Measurements from ENCODE around the gene CAMKK2.
"Not testable (repeated sequence)": the region's sequence is repeated elsewhere in the genome, so short reads cannot be mapped to it uniquely, and the experiment has no call there.

Gene CAMKK2

DNA sequence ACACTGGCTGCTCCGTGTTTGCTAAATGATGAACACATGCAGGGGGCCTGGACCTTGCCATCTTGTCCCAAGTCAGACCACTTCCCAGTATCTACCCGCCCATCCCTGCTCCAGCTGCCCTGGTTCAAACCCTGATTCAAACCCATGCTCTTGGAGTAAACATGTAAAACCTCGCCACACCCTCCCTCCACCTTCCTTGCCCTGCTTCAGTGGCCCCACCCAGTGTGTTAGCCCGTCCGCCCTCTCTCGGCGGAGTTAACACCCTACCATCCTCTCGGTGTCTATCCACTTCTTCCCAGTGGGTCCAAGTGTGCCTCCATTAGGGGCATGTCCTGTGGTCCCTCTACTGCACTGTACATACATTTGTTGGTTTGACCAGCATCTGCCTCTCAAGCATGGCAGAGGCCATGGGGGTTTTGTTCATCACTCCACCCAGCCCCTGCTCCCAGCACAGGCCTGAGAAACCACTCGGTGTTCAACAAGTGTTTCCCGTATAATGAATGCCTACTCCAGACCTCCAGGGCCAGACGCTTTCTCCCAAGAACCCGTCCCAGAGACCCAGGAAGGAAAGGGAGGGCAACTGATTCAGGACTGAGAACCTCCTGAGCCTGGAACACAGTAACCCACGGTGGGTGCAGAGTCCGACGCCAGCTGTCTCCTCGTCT is 49.5 kb downstream of the CAMKK2 start:
- no peak for DNase-seq (ENCODE audit: low read depth in 2 of 2)

DNA sequence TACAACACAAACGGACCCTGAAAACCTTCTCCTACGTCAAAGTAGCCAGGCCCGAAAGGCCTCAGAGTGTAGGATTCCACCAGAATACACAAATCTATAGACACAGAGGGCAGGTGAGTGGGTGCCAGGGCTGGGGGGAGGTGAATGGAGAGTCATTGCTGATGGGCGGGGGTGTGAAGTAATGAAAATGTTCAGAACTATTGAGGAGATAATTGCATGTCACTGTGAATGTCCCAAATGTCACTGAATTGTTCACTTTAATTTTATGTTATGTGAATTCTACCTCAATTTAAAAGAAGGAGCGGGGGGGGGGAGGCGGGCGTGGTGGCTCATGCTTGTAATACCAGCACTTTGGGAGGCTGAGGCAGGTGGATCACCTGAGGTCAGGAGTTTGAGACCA is 50.6 kb downstream of the CAMKK2 start:
- no peak for DNase-seq (ENCODE audit: low read depth in 2 of 2)

DNA sequence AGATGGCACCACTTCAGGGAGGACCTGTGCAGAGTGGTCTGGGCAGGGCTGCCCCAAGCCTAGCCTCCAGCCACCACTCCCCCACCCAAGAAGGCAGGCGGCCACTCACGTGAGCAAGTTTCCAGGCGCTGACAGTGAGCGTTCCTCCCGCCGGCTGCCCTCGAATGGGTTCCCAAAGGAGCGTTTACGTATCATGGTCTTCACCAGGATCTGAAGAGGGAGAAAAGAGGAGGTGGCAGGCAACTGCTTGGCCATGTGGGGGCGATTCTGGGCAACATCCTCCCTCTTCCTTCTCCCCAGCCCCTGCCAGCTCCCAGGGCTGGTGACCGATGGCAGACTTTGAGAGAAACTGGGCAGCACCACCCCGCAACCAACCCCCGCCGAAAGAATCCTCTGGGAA is 51.5 kb downstream of the CAMKK2 start:
- DNase-seq (ENCODE audit: low read depth in 2 of 2): no peak

DNA sequence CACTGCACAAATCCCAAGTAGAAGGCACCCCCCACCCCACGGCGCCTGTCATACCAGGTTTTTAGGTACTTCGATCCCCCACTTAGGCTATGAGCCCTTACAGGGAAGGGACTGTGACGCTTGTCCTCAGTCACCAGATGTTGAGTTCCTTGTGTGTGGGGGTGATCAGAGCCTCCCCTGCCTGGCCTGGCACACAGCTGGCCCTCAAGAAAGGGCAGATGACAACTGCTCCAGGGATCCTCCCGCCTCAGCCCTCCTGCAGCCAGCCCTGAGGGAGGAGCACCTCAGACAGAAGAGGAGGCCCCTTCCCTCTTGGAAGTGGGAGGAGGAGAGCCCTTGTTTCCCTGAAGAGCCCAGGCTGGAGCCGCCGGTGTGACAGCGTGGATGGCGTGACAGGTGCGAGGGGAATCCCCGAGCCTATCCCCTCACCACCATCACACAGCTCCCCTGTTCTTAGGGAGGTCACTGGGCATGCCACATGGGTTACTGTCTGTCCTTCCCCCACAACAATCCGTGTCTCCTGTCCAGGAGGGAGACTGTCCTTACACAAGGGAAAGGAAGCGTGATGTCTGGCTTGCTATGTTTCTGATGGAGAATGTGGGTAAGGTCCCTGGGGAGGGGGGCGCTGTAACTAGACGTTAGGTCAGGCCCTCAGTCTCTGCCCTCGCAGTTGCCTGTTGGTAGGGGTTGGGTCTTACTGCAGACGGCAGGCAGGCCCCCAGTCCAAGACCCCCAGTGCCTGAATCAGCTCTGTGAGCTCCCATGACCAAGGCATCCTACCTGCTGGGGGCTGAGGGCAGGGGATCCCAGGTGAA is 55.1 kb downstream of the CAMKK2 start:
- no peak for DNase-seq (ENCODE audit: low read depth in 2 of 2)

DNA sequence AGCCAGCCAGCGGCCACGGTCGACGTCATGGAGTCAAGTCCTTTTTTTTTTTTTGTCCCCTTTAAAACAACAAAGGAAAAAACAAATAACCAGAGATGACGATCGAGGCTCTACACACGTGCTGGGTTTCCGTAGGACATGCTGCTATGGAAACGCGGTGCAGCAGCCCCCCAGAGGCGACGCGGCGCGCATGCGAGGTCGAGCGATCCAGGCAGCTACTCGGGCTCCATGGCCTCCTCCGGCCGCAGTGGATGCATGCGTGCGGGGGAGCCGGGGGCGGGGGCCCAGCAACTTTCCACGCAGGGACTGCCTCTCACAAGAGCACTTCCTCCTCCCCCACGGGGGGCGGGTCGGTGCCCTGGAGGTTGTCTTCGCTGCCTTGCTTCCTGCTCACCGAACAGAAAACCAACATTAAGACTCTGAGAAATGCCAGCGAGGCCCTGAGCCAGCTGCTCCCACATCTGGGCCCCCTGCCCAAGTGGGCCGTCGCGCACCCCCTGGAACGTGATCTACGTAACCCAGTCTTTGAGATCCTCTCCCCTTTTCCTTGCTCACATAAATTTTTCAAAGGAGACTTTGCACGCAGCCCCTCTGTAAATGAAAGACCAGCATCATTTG is 55.9 kb downstream of the CAMKK2 start:
- peak; percentile 52 to 67 for DNase-seq (ENCODE audit: low read depth in 2 of 2)

DNA sequence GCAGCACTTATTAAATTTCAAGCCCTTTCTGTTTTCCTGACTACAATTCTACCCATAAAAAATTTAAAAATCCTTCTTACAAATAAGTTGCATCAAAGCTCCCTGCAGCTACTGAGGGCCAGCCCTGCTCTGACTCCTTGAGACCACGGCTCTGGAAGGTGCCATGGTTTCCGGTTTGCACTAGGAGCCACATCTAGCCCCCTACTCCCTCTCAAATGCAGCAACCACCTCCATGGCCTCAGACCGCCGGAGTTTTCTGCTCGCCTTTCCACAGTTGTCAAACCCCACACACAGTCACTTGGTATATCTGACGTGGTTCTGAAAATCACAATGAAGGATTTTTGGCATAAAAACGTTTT is 56.5 kb downstream of the CAMKK2 start:
- DNase-seq (ENCODE audit: low read depth in 2 of 2): no peak

DNA sequence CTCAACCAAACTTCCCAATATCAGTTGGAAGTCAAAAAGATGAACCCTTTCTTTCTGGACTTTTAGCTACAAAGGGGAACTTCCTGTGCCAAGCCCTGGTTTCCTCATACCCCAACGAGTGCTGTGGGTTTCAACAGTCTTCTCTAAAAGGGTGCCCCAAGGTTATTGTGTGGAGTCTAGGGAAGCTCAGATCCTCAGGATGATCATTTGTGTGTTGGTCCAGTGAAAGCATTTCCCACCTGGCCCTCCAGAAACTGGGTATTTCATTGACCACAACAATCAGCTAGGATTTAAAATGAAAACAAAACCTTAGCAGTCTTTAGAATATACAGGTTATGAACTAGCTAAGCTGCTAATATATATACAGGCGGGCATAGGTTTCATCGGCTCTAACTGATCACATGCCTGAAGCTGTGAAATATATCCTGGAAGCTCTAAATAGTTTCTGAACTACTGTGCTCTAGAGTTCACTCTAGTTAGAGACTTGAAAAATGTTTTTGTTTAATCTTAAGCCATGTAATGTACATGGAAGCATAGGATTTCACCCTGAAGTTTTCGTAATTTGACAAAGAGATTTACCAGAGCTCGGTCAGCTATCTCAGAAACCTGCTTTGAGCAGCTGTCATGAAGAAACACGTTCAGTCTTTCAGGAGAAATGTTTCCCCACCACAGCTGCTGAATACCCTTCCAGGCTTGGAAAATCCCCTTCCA is 57.0 kb downstream of the CAMKK2 start:
- DNase-seq (ENCODE audit: low read depth in 2 of 2): no peak

DNA sequence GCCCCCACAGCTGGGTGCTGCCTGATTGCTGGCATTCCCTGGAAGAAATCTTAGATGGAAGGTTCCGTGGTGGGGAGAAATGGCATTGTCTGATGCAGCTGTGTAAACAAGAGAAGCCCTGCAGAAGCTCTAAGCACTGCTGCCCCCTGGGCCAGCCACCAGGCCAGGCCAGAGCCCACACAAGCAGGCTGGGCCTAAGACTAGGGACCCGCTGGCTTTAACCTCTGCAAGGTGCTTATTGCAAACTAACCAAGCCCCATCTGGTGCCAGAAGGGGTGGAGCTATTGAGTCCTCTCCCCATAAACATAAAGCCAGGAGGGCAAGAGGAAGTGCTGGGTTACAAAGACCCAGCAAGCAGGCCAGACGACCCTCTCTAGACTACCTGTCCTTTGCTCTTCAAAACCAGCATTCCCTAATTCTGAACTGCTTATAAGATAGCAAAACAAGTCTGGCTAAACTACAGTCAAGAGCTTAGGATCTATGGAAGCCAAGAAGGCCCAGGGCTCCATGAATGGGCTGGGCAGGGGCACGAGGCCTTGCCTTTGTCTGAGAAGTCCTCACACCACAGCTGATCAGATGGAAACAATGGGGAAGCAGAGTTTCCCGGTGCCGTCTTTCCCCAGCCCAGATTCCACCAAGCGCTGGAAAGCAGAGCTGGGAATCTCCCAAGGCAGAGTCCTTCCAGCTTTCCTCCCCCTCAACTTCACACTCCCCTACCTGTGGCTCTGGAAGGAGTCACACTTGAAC is 57.7 kb downstream of the CAMKK2 start:
- no peak for DNase-seq (ENCODE audit: low read depth in 2 of 2)

DNA sequence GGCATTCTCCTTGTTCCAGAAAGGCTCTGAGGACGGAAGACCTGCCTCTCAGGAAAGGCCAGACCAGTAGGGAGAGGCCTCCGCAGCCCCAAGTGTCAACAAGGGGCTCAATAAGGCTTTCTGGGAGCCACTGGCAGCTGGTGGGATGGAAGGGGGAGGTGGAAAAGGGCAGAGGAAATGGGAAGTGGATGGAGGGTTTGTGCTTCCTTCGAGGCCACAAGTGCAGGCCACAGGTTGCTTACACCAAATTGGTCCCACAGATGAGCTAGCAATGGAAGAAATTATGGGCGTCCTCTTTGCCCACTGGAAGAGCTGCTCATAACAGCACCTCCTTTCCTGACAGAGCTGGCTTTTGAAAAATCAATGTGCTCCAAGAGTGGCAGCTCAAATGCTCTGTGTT is 58.4 kb downstream of the CAMKK2 start:
- no peak for DNase-seq (ENCODE audit: low read depth in 2 of 2)

DNA sequence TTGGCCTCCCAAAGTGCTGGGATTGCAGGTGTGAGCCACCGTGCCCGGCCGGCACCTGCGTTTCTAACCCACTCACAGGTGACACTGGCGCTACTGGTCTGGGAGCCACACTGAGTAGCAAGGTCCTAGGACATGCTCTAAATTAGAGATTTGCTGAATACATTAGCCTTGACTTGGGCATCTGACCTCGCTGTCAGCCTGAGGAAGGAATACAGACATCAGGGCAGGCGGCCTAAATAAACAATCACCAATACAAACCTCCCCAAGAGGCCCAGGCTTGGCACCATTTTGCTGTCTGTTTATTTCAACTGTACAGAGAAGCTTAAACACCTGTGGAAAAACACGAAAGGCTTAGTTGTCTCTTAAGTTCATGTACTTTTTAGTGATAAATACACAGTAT is 59.1 kb downstream of the CAMKK2 start:
- DNase-seq (ENCODE audit: low read depth in 2 of 2): no peak

DNA sequence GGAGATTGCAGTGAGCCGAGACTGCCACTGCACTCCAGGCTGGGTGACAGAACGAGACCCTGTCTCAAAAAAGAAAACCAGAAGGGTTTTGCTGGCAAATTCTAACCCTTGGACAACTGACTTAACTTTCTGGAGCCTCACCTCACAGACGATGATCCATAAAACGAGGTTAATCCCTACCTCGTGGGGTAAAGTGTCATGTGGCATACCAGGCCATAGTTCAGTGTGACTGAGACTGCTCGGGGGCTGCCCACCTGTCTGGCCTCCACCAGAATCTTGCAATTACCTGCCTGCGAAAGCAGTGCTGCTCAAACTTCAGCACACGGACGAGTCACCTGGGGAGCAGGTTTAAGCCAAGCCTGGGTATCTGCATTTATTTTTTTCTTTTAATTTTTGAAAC is 59.7 kb downstream of the CAMKK2 start:
- DNase-seq (ENCODE audit: low read depth in 2 of 2): no peak

DNA sequence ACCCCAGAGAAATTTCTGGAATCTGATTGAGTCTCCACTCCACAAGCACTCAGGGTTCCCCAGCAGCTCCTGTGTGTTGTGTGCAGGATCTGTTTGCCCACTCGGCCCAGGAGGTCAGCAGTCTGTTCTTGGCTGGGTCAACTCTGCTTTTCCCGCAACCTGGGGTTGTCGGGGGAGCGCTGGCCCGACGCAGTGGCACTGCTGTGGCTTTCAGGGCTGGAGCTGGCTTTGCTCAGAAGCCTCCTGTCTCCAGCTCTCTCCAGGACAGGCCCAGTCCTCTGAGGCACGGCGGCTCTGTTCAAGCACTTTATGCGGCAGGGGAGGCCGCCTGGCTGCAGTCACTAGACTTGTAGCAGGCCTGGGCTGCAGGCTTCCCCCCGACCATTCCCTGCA is 62.9 kb downstream of the CAMKK2 start:
- DNase-seq (ENCODE audit: low read depth in 2 of 2): no peak

DNA sequence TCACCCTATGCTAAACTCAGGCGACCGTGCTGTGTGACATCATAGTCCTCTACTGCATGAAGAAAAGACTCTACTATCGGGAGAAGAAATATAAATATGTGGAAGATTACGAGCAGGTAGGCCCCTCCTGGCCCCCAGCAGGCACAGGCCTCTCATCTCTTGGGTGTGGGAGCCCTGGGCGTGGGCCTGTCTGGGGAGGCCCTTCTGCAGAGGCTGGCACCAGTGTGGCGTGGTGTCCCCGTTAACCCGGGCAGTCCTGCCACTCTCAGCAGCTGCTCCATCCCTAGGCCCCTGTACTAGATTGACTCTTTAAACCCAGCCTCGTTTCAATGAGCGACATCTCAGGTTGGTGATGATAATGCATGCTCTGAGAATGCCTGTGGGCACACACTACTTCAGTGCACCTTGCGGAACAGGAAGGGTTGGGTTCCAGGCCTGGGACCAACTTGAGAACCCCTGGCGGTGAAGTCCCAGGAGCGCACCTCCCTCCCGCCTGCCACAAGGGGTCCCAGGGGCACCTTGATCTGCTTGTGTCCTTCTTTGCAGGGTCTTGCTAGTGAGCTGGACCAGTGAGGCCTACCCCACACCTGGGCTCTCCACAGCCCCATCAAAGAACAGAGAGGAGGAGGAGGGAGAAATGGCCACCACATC is 63.4 kb downstream of the CAMKK2 start:
- DNase-seq (ENCODE audit: low read depth in 2 of 2): no peak

DNA sequence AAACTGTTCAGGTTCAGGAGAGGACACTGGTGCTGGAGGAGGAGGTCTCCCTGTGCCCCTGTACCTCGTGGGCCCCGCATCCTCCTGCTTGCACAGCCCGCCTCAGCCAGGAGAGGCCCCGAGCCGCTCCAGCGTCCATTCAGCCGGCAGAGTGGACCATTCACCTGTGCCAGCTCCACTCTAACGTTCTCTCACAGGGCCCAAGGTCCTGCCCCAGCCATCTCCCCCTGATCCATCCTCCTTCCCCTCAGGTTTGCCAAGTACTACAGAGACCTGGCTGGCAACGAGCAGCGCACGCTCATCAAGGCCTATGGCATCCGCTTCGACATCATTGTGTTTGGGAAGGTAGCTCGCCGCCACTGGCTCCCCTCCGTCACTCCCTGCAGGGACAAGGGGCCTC is 64.3 kb downstream of the CAMKK2 start:
- DNase-seq (ENCODE audit: low read depth in 2 of 2): no peak

DNA sequence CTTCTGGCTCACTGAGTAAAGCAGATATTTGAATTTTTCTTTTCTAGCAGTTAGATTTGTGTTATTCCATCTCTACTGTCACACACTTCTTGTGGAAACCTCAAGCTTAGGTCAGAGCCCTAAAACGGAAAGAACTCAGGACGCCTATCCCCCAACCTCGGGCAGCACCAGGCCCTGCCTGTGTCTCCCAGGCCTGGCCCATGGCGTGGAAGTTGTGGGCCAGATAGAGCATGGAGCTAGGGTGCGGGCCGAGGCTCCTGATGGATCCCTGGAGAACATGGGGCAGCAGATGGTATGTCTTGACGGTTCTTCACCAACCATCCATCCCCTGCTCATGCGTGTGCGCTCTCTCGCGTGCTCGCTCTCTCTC is 66.0 kb downstream of the CAMKK2 start:
- DNase-seq (ENCODE audit: low read depth in 2 of 2): no peak

DNA sequence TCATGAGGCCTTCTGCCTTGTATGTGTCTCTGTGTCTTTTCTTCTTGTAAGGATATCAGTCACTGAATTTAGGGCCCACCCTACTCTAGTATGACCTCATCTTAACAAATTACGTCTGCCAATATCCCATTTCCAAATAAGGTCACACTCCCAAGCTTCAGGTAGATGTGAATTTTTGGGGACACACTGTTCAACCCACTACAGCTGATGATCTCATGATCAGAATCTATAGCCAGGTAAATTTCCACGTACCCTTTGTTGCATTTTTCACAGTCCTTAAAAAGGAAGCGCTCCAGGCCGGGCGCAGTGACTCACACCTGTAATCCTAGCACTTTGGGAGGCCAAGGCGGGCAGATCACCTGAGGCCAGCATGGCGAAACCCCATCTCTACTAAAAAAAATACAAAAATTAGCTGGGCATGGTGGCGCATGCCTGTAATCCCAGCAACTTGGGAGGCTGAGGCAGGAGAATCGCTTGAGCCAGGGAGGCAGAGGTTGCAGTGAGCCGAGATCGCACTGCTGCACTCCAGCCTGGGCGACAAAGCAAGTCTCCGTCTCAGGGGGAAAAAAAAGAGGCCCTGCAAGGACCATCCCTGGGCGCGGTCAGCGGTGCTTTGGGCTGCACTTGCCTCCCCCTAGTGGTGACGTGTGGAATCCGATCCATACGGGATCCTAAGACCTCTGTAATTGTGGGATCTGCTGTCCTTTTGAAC is 66.5 kb downstream of the CAMKK2 start:
- DNase-seq (ENCODE audit: low read depth in 2 of 2): peak; percentile 22 to 52

DNA sequence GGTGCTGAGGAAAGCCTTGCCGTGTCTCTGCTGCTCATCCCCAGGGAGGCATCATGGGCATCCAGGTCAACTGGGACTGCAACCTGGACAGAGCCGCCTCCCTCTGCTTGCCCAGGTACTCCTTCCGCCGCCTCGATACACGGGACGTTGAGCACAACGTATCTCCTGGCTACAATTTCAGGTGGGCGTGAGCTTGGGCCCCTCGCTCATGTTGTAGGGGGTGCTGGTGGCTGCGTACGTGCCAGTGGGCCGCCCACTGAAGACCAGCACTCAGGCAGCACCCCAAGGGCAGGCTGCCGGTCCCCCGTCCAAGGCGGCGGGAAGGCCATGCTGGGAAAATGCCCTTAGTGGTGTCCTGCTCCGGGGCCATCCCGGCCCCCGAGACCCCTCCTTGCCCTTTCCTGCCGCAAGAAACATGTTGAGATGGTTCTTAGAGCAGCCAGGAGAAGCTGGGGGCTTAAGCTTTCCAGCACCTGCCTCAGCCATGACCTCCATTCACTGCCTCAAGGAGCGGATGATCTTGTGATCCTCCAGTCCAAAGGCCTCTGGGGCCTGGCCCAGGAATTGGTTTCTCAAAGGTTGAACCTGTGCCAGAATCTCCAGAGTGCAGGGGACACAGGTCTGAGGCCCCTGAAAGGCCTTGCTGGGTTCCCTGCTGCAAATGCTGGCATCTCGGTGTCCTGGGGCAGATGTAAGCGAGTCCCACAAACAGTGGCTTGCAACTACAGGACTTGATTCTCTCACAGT is 67.4 kb downstream of the CAMKK2 start:
- no peak for DNase-seq (ENCODE audit: low read depth in 2 of 2)

DNA sequence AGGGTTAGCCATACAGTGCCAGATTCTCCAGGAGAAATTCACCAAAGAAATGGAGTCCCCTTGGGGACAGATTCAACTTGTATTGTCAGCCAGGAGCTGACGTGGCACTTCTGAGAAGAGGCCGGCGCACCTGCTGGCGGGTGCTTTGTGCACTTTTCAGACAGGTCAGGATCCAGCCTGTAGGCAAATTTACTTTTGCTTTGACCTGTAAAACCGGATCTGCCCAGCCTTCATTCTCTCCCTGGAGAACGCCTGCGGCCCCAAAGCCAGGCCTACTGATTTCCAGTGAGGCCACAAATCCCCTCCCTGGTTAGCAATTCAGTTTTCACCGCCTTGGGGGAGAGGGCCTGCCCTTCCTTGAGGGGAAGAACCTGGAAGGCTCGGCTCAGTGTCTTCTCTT is 69.2 kb downstream of the CAMKK2 start:
- DNase-seq (ENCODE audit: low read depth in 2 of 2): no peak

DNA sequence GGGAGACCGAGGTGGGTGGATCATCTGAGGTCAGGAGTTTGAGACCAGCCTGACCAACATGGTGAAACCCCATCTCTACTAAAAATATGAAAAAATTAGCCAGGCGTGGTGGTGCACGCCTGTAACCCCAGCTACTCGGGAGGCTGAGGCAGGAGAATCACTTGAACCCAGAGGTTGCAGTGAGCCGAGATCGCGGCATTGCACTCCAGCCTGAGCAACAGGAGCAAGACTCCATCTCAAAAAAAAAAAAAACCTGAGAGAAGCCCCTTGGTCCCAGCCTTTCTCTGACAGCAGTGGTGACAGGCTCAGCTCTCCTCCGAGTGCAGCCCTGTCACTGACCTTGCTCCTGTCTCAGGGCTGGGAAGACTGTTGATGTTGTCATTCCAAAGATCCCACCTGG is 69.6 kb downstream of the CAMKK2 start:
- not testable (repeated sequence) for DNase-seq (ENCODE audit: low read depth in 2 of 2)

DNA sequence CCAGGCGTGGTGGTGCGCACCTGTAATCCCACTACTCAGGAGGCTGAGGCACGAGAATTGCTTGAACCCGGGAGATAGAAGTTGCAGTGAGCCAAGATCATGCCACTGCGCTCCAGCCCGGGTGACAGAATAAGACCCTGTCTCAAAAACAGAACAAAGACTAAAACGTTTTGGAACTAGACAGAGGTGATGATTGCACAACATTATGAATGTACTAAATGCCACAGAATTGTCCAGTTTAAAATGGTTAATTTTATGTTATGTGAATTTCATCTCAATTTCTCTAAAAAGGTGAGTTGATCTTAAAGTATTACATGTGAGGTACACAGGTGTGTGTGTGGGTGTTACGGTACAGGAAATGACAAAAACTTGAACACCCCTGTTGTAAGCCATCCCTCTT is 70.1 kb downstream of the CAMKK2 start:
- DNase-seq (ENCODE audit: low read depth in 2 of 2): no peak

Data from stimulated activated CD4-positive, alpha-beta T cell treated with anti-CD3 and anti-CD28 coated beads, Interleukin-12 subunit alpha, Interleukin-12 subunit beta, amount 100 ng/mL, for 24 hours (primary cell).